ENCODE results near the gene AP3M1. TPM values are rescaled to one million over a fixed set of nuclear protein-coding genes. Genes with fewer than 3 reads are reported as not detected.

Gene AP3M1
- total and polyA plus RNA-seq, 8 donors: 5.1 to 21.2 (median 12.3) TPM

- TF ChIP-seq CTCF (IDR thresholded peaks at IDR 0.05): no peak
- FAIRE-seq (no peak), ATAC-seq (no peak), DNase-seq (no peak)
- peaks cover 0 to 8% (median 0%) of the 10 kb centered on the region in 3 donors for H3K4me1 ChIP-seq
- WGBS, 2 donors: 93 to 94% methylated on average over 4 of the region's 4 CpGs
- peaks cover 0 to 40% (median 3%) of the 10 kb centered on the region in 3 donors for H3K36me3 ChIP-seq
- no peak overlapping the region for H3K4me3 ChIP-seq
- H3K27me3 ChIP-seq: no peaks in the 10 kb centered on the region
- intact Hi-C loops (cut with DNase I): no loop called here
- H3K9me3 ChIP-seq: no peaks in the 10 kb centered on the region
- no peak overlapping the region for H3K27ac ChIP-seq
Measured at GRCh38 chr10:74117738-74118137, 32.9 kb downstream of the AP3M1 start.

GRCh38 chr10:74114041-74114448 lies 36.6 kb downstream of the AP3M1 start:
- TF ChIP-seq CTCF (IDR thresholded peaks at IDR 0.05): no peak
- FAIRE-seq (no peak), ATAC-seq (peak in 1 of 4 donors; percentile 5), DNase-seq (no peak)
- peaks cover 0 to 3% (median 0%) of the 10 kb centered on the region in 3 donors for H3K4me1 ChIP-seq
- H3K36me3 ChIP-seq: peaks cover 0 to 55% (median 13%) of the 10 kb centered on the region in 3 donors
- no peaks in the 10 kb centered on the region for H3K27me3 ChIP-seq
- no peaks in the 10 kb centered on the region for H3K9me3 ChIP-seq
- WGBS, 2 donors: 79 to 82% methylated on average over 12 of the region's 12 CpGs
- no peak overlapping the region for H3K4me3 ChIP-seq
- no peak overlapping the region for H3K27ac ChIP-seq
- intact Hi-C loops (cut with DNase I): no loop called here

DNA sequence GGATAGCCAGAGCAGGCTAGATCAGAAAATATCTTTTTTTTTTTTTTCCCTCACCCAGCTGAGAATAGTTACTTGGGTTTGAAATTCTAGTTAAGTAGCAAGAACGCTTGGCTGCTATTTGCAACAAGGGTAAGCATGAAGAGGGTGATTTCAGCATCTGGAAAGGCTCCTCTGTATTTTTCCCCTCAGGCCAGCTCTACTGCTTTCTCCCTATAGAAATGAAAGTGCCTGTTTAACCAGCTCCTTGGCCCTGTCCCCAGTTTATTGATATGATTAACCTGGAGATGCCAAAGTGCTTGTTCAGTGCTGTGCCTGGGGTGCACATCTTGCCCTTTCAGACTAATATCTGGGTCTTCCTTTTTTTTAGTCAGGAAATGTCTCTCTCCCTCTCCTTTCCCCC lies 37.1 kb downstream of the AP3M1 start:
- ATAC-seq (peak; percentile 30 to 71 (median 56)), DNase-seq (no peak), FAIRE-seq (no peak)
- H3K9me3 ChIP-seq: no peaks in the 10 kb centered on the region
- peaks cover 0 to 3% (median 0%) of the 10 kb centered on the region in 3 donors for H3K4me1 ChIP-seq
- no peak overlapping the region for H3K27ac ChIP-seq
- peaks cover 0 to 58% (median 13%) of the 10 kb centered on the region in 3 donors for H3K36me3 ChIP-seq
- H3K27me3 ChIP-seq: no peaks in the 10 kb centered on the region
- WGBS, 2 donors: 43 to 53% methylated on average over 1 of the region's 1 CpG
- intact Hi-C loops (cut with DNase I): no loop called here
- no peak overlapping the region for H3K4me3 ChIP-seq
- no peak for TF ChIP-seq CTCF (IDR thresholded peaks at IDR 0.05)

DNA sequence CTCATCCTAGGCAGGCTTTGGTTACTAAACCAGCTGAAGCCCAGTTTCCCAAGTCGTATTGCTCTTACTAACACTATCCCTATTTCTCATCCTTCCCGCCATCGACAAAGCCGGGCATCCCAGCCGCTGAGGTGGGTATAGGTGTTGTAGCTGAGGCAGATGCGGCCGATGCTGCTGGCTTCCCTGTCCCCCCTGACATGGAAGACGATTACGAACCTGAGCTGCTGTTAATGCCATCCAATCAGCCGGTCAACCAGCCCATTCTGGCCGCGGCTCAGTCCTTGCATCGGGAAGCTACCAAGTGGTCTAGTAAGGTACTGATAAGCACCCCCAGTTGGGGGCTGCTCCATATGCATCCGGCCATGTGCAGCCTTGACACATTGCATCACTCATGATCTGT lies 38.8 kb downstream of the AP3M1 start:
- DNase-seq (no peak), ATAC-seq (no peak), FAIRE-seq (no peak)
- H3K9me3 ChIP-seq: no peaks in the 10 kb centered on the region
- TF ChIP-seq CTCF (IDR thresholded peaks at IDR 0.05): no peak
- H3K36me3 ChIP-seq: peaks cover 3 to 63% (median 13%) of the 10 kb centered on the region in 3 donors
- H3K27ac ChIP-seq: no peak overlapping the region
- 96 to 99% methylated on average over 14 of the region's 14 CpGs for WGBS, 2 donors
- intact Hi-C loops (cut with DNase I): no loop called here
- no peak overlapping the region for H3K4me3 ChIP-seq
- peaks cover 0 to 3% (median 0%) of the 10 kb centered on the region in 3 donors for H3K4me1 ChIP-seq
- no peaks in the 10 kb centered on the region for H3K27me3 ChIP-seq

GRCh38 chr10:74110120-74110519 lies 40.5 kb downstream of the AP3M1 start:
- WGBS, 2 donors: 66 to 75% methylated on average over 1 of the region's 1 CpG
- H3K27ac ChIP-seq: no peak overlapping the region
- no peaks in the 10 kb centered on the region for H3K27me3 ChIP-seq
- peaks cover 0 to 3% (median 0%) of the 10 kb centered on the region in 3 donors for H3K4me1 ChIP-seq
- DNase-seq: no peak
- no peaks in the 10 kb centered on the region for H3K9me3 ChIP-seq
- no peak for ATAC-seq
- TF ChIP-seq CTCF (IDR thresholded peaks at IDR 0.05): no peak
- peaks cover 3 to 73% (median 13%) of the 10 kb centered on the region in 3 donors for H3K36me3 ChIP-seq
- no peak for FAIRE-seq
- intact Hi-C loops (cut with DNase I): no loop called here
- H3K4me3 ChIP-seq: no peak overlapping the region

Measured in pancreas (tissue), 10 donors.